ENCODE data around the gene UXT. TPM values are rescaled to one million over a fixed set of nuclear protein-coding genes. Genes with fewer than 3 reads are reported as not detected.
"Not testable (repeated sequence)": the region's sequence is repeated elsewhere in the genome, so short reads cannot be mapped to it uniquely, and the experiment has no call there.

Gene UXT
- total RNA-seq, 1 donor from 2014 or later: 64.3 TPM

DNA sequence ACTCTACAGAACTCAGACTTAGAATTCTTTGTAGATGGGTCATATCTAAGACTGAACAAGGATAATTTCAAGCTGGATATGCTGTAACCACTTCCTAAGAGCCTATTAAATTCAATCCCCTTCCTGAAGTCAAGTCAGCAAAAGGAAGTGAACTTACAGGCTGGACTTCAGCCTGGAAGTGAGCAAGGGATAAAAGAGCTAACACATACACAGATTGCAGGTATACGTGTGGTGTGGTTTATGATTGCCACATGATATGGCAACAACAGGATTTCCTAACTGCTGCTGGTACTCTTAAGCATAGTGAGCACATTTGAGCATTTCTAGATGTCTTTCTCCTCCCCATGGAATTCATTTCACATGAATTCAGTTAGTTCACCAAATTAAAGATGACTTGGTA, 38.2 kb upstream of the UXT start:
- TF ChIP-seq, protein P1, sequence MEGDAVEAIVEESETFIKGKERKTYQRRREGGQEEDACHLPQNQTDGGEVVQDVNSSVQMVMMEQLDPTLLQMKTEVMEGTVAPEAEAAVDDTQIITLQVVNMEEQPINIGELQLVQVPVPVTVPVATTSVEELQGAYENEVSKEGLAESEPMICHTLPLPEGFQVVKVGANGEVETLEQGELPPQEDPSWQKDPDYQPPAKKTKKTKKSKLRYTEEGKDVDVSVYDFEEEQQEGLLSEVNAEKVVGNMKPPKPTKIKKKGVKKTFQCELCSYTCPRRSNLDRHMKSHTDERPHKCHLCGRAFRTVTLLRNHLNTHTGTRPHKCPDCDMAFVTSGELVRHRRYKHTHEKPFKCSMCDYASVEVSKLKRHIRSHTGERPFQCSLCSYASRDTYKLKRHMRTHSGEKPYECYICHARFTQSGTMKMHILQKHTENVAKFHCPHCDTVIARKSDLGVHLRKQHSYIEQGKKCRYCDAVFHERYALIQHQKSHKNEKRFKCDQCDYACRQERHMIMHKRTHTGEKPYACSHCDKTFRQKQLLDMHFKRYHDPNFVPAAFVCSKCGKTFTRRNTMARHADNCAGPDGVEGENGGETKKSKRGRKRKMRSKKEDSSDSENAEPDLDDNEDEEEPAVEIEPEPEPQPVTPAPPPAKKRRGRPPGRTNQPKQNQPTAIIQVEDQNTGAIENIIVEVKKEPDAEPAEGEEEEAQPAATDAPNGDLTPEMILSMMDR (IDR thresholded peaks at IDR 0.05; ENCODE audit: partially characterized antibody, unreplicated experiment): no peak
- Mint-ChIP-seq H3K4me3 (ENCODE audit: unreplicated experiment) (no peak overlapping the region), H3K4me1 (ENCODE audit: low read depth, unreplicated experiment) (no peaks in the 10 kb centered on the region), H3K36me3 (ENCODE audit: unreplicated experiment) (no peaks in the 10 kb centered on the region), H3K9me3 (ENCODE audit: unreplicated experiment) (peaks cover 1% of the 10 kb centered on the region), H3K27ac (ENCODE audit: unreplicated experiment) (no peak overlapping the region), H3K27me3 (ENCODE audit: unreplicated experiment) (no peaks in the 10 kb centered on the region)
- no peak for DNase-seq

DNA sequence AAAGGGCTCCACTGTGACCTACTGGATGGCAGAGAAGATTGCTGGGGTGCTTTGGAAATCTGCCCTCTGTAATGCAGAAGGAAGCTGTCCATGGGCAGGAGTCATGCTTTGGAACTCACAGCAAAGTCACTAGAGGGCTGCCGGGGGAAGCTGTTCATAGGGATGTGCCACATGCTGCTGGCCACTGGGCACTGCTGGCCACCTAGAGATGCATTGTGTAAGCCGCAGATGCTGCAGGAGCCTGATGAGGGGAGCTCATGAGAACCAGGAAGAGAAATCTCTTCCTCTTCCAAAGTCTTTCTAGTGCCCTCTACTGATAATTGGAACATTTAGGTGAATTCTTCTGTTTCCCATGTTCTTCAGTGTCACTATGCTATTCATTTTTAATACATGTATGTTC, 31.2 kb upstream of the UXT start:
- Mint-ChIP-seq H3K4me1 (ENCODE audit: low read depth, unreplicated experiment) (no peaks in the 10 kb centered on the region), H3K9me3 (ENCODE audit: unreplicated experiment) (no peaks in the 10 kb centered on the region), H3K27me3 (ENCODE audit: unreplicated experiment) (no peaks in the 10 kb centered on the region)

DNA sequence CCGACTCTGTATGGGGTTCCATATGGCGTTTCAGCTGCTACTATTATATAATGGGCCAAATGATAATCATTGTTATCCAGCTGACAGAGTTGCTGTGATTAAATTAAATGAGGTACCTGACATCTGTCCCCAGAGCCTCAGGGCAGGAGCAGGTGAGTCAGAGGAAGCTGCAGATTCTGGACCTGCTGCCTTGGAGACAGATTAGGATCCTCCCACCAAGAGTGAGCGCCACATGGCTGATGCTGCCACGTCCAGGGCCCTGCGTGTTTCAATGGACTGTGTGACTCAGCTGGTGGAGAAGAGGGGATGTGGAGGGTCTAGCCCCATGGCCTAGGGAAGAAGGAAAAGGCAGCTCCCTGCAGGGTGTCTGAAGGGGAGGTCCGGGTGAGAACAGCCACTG, 28.3 kb upstream of the UXT start:
- TF ChIP-seq, protein P1 (IDR thresholded peaks at IDR 0.05; ENCODE audit: partially characterized antibody, unreplicated experiment): no peak
- no peaks in the 10 kb centered on the region for H3K4me1 Mint-ChIP-seq (ENCODE audit: low read depth, unreplicated experiment)
- no peak overlapping the region for H3K27ac Mint-ChIP-seq (ENCODE audit: unreplicated experiment)
- H3K9me3 Mint-ChIP-seq (ENCODE audit: unreplicated experiment): no peaks in the 10 kb centered on the region
- no peaks in the 10 kb centered on the region for H3K27me3 Mint-ChIP-seq (ENCODE audit: unreplicated experiment)
- no peaks in the 10 kb centered on the region for H3K36me3 Mint-ChIP-seq (ENCODE audit: unreplicated experiment)
- H3K4me3 Mint-ChIP-seq (ENCODE audit: unreplicated experiment): no peak overlapping the region
- DNase-seq: no peak

More for the DNA sequence above, 31.2 kb upstream of the UXT start:
- Mint-ChIP-seq H3K36me3 (ENCODE audit: unreplicated experiment) (no peaks in the 10 kb centered on the region), H3K27ac (ENCODE audit: unreplicated experiment) (no peak overlapping the region), H3K4me3 (ENCODE audit: unreplicated experiment) (no peak overlapping the region)
- no peak for DNase-seq
- TF ChIP-seq, protein P1 (IDR thresholded peaks at IDR 0.05; ENCODE audit: partially characterized antibody, unreplicated experiment): no peak

DNA sequence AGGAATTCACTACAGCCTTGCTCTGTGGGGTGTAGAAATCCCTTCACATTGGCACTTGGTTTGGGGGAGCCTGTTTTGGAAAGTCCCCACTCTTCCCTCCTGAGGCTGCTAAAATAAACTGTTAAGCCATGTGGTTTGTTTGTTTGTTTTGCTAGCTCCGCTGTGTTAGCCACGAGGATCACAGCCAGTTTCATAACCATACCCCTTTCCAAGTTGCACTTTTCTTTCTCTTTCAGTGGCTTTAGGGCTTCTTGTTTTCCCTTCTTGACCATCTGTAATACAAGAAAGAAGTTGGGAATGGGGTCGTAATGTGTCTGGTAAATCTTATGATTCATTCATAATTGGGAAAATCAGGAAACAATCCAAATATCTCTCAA, 24.8 kb upstream of the UXT start:
- H3K9me3 Mint-ChIP-seq (ENCODE audit: unreplicated experiment): no peaks in the 10 kb centered on the region
- H3K36me3 Mint-ChIP-seq (ENCODE audit: unreplicated experiment): no peaks in the 10 kb centered on the region

DNA sequence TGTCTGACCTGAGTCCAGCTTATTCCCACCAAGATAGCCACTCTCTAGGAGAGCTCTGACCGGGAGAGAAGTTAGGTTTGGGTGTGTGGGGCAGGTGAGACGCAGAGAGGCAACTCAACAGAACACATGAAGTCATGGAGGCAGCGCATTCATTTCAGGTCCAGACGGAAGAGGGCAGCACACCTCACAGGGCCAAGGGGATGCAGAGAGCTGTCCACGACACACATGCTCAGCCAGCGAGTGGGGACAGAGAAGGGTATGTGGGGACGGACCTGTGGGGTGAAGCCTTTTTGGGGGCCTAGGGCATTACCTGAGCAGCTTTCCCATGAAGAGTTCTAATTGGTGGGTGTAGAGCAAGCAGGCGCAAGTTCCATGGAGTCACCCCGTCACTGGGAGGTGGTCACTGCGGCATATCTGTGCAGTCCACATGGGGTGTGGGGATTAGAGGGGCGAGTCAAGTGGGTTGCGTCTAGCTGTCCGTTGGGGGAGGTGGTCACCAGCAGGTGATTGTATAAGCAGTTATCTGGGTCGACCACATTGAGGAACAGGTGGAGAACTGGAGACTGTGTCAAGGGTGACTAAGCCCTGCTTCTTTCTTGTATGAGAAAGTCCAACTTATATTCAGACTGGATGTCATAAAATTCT, 24.3 kb upstream of the UXT start:
- no peak overlapping the region for H3K4me3 Mint-ChIP-seq (ENCODE audit: unreplicated experiment)
- no peaks in the 10 kb centered on the region for H3K4me1 Mint-ChIP-seq (ENCODE audit: low read depth, unreplicated experiment)
- DNase-seq: no peak
- H3K27ac Mint-ChIP-seq (ENCODE audit: unreplicated experiment): no peak overlapping the region
- TF ChIP-seq, protein P1 (IDR thresholded peaks at IDR 0.05; ENCODE audit: partially characterized antibody, unreplicated experiment): no peak
- no peaks in the 10 kb centered on the region for H3K36me3 Mint-ChIP-seq (ENCODE audit: unreplicated experiment)
- no peaks in the 10 kb centered on the region for H3K9me3 Mint-ChIP-seq (ENCODE audit: unreplicated experiment)
- H3K27me3 Mint-ChIP-seq (ENCODE audit: unreplicated experiment): no peaks in the 10 kb centered on the region

More for the DNA sequence above, 24.8 kb upstream of the UXT start:
- TF ChIP-seq, protein P1 (IDR thresholded peaks at IDR 0.05; ENCODE audit: partially characterized antibody, unreplicated experiment): no peak
- DNase-seq: no peak
- H3K4me3 Mint-ChIP-seq (ENCODE audit: unreplicated experiment): no peak overlapping the region
- H3K27me3 Mint-ChIP-seq (ENCODE audit: unreplicated experiment): no peaks in the 10 kb centered on the region
- H3K27ac Mint-ChIP-seq (ENCODE audit: unreplicated experiment): no peak overlapping the region
- no peaks in the 10 kb centered on the region for H3K4me1 Mint-ChIP-seq (ENCODE audit: low read depth, unreplicated experiment)

DNA sequence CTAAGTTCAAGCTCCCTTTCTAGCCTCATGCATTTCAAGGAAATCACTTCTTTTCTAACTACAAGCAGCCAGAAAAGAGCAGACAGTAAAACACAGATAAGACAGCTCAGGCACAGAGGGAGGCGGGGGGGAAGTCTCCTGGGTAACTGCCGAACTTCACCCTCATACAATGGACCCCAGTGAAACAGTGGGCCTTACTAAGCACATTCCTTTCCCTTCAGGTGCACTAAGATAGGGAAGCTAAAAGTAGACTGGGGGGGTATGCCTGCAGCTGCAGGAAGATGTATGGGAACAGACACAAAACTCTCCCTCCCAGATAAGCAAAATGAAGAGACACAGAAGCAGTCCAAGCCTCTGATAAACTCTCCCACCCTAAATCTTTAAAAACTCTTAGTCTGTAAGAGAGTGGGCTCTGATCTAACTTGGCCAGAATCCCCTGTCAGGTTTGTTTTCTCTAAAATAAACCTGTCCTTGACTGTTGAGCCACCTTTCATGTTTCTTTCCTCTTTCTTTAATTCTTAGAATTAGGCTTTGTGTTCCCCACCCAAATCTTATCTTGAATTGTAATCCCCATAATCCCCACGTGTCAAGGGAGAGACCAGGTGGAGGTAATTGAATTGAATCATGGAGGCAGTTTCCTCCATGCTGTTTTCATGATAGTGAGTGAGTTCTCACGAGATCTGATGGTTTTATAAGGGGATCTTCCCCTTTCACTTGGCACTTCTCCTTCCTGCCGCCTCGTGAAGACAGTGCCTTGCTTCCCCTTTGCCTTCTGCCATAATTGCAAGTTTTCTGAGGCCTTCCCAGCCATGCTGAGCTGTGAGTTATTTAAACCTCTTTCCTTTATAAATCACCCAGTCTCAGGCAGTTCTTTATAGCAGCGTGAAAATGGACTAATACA, 17.2 kb upstream of the UXT start:
- DNase-seq; H3K27ac Mint-ChIP-seq (ENCODE audit: unreplicated experiment); H3K27me3 Mint-ChIP-seq (ENCODE audit: unreplicated experiment); H3K9me3 Mint-ChIP-seq (ENCODE audit: unreplicated experiment); H3K36me3 Mint-ChIP-seq (ENCODE audit: unreplicated experiment); H3K4me1 Mint-ChIP-seq (ENCODE audit: low read depth, unreplicated experiment); H3K4me3 Mint-ChIP-seq (ENCODE audit: unreplicated experiment): not testable (repeated sequence)

All from glutamatergic neuron (in vitro differentiated cells).